ENCODE data around the gene EIF2B1.

- TF ChIP-seq POLR2A (IDR thresholded peaks at IDR 0.05): no peak
- no peak for TF ChIP-seq CTCF (IDR thresholded peaks at IDR 0.05)
Measured at GRCh38 chr12:123676616-123677320, 43.3 kb upstream of the EIF2B1 start.
